Endothelial cell of umbilical vein (primary cell): Measurements from ENCODE around the gene KCNIP3.

Source experiments
- CTCF ChIP-seq, 2 donors: IDR thresholded peaks; 1 replicate in 1 of 2; 2 replicates in 1 of 2; pipeline ENCODE4 v1.5.1; 2011; ENCODE audit warnings: low read length in 2 of 2, mild to moderate bottlenecking in 2 of 2, moderate library complexity in 2 of 2, control low read depth in 1 of 2, inconsistent platforms in 1 of 2, low read depth in 1 of 2; ENCODE audit not compliant: insufficient read depth in 1 of 2; ENCODE audit errors: extremely low read depth in 1 of 2
- EZH2 ChIP-seq: IDR thresholded peaks from 2 replicates; pipeline ENCODE4 v1.6.1; 2012; ENCODE audit warnings: borderline replicate concordance, low read depth, mild to moderate bottlenecking, moderate library complexity, low read length, inconsistent platforms; ENCODE audit not compliant: severe bottlenecking
- FOS ChIP-seq: IDR thresholded peaks from 2 replicates; pipeline ENCODE4 v1.6.1; 2011; ENCODE audit warnings: mild to moderate bottlenecking, low read length, moderate library complexity, borderline replicate concordance; ENCODE audit not compliant: insufficient read depth
- JUN ChIP-seq: IDR thresholded peaks from 2 replicates; pipeline ENCODE4 v1.6.1; 2011; ENCODE audit warnings: borderline replicate concordance, low read depth; ENCODE audit not compliant: insufficient read length, insufficient read depth
- MAX ChIP-seq: IDR thresholded peaks from 2 replicates; pipeline ENCODE4 v1.6.1; 2011; ENCODE audit not compliant: insufficient read depth, insufficient read length
- MYC ChIP-seq: IDR thresholded peaks from one replicate; pipeline ENCODE4 v1.6.1; 2011; ENCODE audit warnings: mild to moderate bottlenecking, low read depth, low read length
- POLR2A ChIP-seq: IDR thresholded peaks from 2 replicates; pipeline ENCODE4 v1.6.1; 2012; ENCODE audit warnings: low read depth, mild to moderate bottlenecking, control low read depth, low read length
- POLR2AphosphoS5 ChIP-seq: IDR thresholded peaks from 2 replicates; pipeline ENCODE4 v1.6.1; 2012; ENCODE audit warnings: low read depth, mild to moderate bottlenecking, control low read depth, low read length, moderate library complexity; ENCODE audit not compliant: insufficient read depth

GRCh38 chr2:95299961-95300360 lies 2.8 kb downstream of the KCNIP3 start:
- TF ChIP-seq CTCF (IDR thresholded peaks at IDR 0.05; ENCODE audit: extremely low read depth in 1 of 2, insufficient read depth in 1 of 2, low read depth in 1 of 2, low read length in 2 of 2) = no peak
- no peak for TF ChIP-seq POLR2A
- no peak for TF ChIP-seq FOS
- no peak for TF ChIP-seq EZH2
- TF ChIP-seq MYC = no peak
- TF ChIP-seq POLR2AphosphoS5 = no peak
- no peak for TF ChIP-seq MAX
- TF ChIP-seq JUN = no peak
